Activated B cell treated with CpG ODN at 0.5 μM for 24 hours (primary cell): ENCODE measurements around the gene NCKAP1. TPM values are rescaled to one million over a fixed set of nuclear protein-coding genes. Genes with fewer than 3 reads are reported as not detected.

Experiments used
- ATAC-seq: fragments of 200-7000 bp; cut with Tn5 transposase; one replicate; pipeline ENCODE4 v1.10.0; 2021; ENCODE audit warnings: low read depth, mild to moderate bottlenecking, moderate library complexity
- CTCF ChIA-PET: fragments of 350-600 bp; sonication (Branson Sonifier 250); formaldehyde crosslinking; loops from one replicate; lab custom pipeline; 2021; ENCODE audit warnings: antibody characterized with exemption; lab: Charles Lee
- POLR2A ChIA-PET: fragments of 350-600 bp; sonication (Branson Sonifier 250); formaldehyde crosslinking; loops from one replicate; lab custom pipeline; 2021; ENCODE audit warnings: antibody characterized with exemption; lab: Charles Lee
- DNase-seq: peaks from one replicate; pipeline ENCODE4 v3.0.0; 2022
- H3K27ac Mint-ChIP-seq: one replicate; pipeline ENCODE4 v1.8.0; 2020; ENCODE audit warnings: mixed read lengths
- H3K27me3 Mint-ChIP-seq: one replicate; pipeline ENCODE4 v1.8.0; 2021; ENCODE audit warnings: mixed read lengths
- H3K36me3 Mint-ChIP-seq: one replicate; pipeline ENCODE4 v1.8.0; 2021; ENCODE audit warnings: low read depth, mixed read lengths
- H3K4me1 Mint-ChIP-seq: one replicate; pipeline ENCODE4 v1.8.0; 2021; ENCODE audit warnings: mixed read lengths
- H3K4me3 Mint-ChIP-seq: one replicate; pipeline ENCODE4 v1.8.0; 2020; ENCODE audit warnings: mild to moderate bottlenecking, mixed read lengths
- H3K9me3 Mint-ChIP-seq: one replicate; pipeline ENCODE4 v1.8.0; 2020; ENCODE audit warnings: mixed read lengths
- intact Hi-C: fragments of 100-400 bp; cut with micrococcal nuclease; formaldehyde crosslinking; loops from one replicate; pipeline ENCODE4 v1.15.1; 2024
- total RNA-seq: library from RNA; stranded (reverse); gene quantifications from 2 replicates; pipeline ENCODE4 v1.2.3, GENCODE V29; 2022
- TF ChIP-seq, protein P1 (sequence below): fragments of 200-600 bp; IDR thresholded peaks from one replicate; pipeline ENCODE4 v1.8.0; 2022; ENCODE audit warnings: antibody characterized with exemption, mild to moderate bottlenecking

The NCKAP1 gene, protein sequence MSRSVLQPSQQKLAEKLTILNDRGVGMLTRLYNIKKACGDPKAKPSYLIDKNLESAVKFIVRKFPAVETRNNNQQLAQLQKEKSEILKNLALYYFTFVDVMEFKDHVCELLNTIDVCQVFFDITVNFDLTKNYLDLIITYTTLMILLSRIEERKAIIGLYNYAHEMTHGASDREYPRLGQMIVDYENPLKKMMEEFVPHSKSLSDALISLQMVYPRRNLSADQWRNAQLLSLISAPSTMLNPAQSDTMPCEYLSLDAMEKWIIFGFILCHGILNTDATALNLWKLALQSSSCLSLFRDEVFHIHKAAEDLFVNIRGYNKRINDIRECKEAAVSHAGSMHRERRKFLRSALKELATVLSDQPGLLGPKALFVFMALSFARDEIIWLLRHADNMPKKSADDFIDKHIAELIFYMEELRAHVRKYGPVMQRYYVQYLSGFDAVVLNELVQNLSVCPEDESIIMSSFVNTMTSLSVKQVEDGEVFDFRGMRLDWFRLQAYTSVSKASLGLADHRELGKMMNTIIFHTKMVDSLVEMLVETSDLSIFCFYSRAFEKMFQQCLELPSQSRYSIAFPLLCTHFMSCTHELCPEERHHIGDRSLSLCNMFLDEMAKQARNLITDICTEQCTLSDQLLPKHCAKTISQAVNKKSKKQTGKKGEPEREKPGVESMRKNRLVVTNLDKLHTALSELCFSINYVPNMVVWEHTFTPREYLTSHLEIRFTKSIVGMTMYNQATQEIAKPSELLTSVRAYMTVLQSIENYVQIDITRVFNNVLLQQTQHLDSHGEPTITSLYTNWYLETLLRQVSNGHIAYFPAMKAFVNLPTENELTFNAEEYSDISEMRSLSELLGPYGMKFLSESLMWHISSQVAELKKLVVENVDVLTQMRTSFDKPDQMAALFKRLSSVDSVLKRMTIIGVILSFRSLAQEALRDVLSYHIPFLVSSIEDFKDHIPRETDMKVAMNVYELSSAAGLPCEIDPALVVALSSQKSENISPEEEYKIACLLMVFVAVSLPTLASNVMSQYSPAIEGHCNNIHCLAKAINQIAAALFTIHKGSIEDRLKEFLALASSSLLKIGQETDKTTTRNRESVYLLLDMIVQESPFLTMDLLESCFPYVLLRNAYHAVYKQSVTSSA
- 0.22 TPM in 1 of 2 replicates, not detected in the other for total RNA-seq

DNA sequence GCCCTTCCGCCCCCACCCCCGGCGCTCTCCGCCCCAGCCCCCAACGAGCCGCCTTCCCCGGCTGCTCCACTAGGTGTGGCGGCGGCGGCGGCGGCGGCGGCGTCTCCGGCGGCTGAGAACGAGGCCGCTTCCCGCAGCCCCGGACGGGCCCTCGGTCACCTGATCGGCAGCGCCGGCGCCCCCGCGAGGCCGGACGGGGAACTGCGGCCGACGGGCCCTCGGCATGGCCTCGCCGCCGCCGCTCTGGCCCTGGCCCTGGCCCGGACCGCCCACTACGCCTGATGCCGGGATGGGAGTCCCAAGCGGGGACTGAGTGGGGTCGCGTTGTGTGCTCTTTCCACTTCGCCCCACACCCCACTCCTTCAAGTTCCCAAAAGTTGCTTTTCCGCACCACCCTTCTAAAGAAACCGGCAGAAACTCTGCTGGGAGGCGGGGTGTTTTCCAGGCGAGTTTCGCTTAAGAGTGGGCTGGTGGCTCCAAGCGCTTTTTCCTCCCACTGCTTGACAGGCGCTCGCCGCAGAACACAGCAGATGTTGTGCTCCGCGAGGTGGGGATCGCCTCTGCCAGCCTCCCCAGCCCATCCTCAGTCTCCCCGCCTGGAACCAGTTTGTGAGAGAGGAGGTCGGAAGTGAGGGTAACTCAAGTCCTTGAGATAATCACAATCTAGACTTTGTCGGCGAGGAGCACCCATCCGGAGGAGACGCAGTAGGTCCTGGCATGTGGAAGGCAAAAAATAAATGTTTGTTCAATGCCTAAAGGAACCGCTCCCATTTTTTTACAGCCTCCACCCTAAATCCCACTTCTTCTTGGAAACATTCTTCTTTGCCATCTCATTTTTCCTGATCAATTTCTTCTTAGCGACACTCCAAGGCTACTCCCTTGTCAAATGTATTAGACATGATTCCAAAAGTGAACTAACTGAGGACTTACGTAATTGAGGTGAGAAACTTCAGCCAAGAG, at the start of gene NCKAP1:
Gene NCKAP1, minus strand, starts transcription at position 117 of the 960 bp plus-strand sequence. CDS start 358 bp downstream, outside the sequence.
- ChIA-PET POLR2A (no interaction called here), CTCF (no interaction called here)
- intact Hi-C loops = loop anchor here (5.0 to 10.0 kb wide), 4 partner anchors 1044 to 1731 kb away; partner anchors contain the start of genes ITPRID2 and NEUROD1
- Mint-ChIP-seq H3K4me1 (peaks cover 27% of the 10 kb centered on the region), H3K27ac (no peak within 1 kb of the TSS), H3K4me3 (peak within 1 kb of the TSS; percentile 55), H3K36me3 (no peaks in the 10 kb centered on the region), H3K9me3 (no peaks in the 10 kb centered on the region), H3K27me3 (peaks cover 41% of the 10 kb centered on the region)
- TF ChIP-seq, protein P1, sequence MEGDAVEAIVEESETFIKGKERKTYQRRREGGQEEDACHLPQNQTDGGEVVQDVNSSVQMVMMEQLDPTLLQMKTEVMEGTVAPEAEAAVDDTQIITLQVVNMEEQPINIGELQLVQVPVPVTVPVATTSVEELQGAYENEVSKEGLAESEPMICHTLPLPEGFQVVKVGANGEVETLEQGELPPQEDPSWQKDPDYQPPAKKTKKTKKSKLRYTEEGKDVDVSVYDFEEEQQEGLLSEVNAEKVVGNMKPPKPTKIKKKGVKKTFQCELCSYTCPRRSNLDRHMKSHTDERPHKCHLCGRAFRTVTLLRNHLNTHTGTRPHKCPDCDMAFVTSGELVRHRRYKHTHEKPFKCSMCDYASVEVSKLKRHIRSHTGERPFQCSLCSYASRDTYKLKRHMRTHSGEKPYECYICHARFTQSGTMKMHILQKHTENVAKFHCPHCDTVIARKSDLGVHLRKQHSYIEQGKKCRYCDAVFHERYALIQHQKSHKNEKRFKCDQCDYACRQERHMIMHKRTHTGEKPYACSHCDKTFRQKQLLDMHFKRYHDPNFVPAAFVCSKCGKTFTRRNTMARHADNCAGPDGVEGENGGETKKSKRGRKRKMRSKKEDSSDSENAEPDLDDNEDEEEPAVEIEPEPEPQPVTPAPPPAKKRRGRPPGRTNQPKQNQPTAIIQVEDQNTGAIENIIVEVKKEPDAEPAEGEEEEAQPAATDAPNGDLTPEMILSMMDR = no peak
- DNase-seq (peak; percentile 59), ATAC-seq (peak; percentile 70)

DNA sequence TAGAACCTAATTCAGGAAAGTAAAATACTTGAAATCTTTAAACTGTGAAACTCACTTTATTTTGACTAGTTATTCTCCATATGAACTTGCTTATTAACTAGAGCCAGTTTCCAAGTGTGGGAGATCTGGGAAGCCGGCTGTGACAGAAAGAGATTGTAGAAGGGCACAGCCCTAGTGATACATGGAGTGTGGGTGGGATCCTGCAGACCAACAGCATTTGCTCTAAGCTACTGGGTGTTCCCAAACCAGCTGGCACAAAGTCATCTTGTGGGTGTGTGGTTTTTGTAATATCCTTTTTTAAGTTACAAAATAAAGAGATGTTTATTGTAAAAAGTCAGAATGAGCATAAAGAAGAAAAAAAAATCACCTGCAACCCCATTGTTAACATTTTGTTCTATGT, 43.7 kb upstream of the NCKAP1 start:
- H3K4me3 Mint-ChIP-seq = no peak overlapping the region
- H3K27me3 Mint-ChIP-seq = peaks cover 3% of the 10 kb centered on the region
- TF ChIP-seq, protein P1 = no peak
- peaks cover 9% of the 10 kb centered on the region for H3K4me1 Mint-ChIP-seq
- no peak overlapping the region for H3K27ac Mint-ChIP-seq
- CTCF ChIA-PET = no interaction called here
- ATAC-seq = no peak
- no peak for DNase-seq
- peaks cover 4% of the 10 kb centered on the region for H3K36me3 Mint-ChIP-seq
- intact Hi-C loops = no loop called here
- POLR2A ChIA-PET = no interaction called here
- no peaks in the 10 kb centered on the region for H3K9me3 Mint-ChIP-seq

DNA sequence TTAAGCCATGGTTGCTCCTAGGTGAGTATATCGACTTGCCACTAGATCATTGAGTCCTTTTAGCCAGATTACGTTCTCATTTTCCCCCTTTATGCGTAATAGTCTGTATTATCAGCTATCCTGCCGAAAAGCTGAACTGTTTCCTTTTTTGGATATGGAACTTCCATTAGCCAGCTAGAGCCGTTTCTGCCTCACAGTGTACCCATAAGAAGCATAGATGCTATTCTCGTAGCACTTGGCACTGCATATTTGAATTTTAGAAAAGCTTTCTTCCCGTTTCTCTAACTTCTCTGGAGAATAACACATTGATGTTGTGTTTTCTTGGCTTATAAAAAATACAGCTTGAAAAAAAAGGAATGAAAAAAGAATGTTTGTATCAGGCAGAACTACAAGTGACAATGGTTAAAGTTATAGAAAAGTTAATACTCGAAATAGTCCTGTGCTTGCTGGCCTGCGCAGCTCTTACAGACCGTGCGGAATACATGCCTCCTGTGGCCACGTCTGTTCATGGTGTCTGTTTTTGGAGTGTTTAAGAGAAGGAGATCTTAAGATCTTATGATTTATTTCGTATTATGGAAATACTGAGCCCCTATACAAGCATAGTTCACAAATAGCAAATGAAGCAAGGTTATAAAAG, 41.0 kb upstream of the NCKAP1 start:
- peak overlapping the region; percentile 76 for H3K27ac Mint-ChIP-seq
- no peak for DNase-seq
- H3K36me3 Mint-ChIP-seq = peaks cover 4% of the 10 kb centered on the region
- H3K9me3 Mint-ChIP-seq = no peaks in the 10 kb centered on the region
- ChIA-PET CTCF (interaction anchor here (1.3 kb wide), 1 partner anchor 22 kb away, joined by 3 read pairs; no protein-coding TSS in a partner anchor), POLR2A (interaction anchor here (0.7 to 1.3 kb wide), 3 partner anchors 10 to 46 kb away, joined by 3 read pairs; no protein-coding TSS in a partner anchor)
- peaks cover 3% of the 10 kb centered on the region for H3K27me3 Mint-ChIP-seq
- TF ChIP-seq, protein P1 = no peak
- peaks cover 9% of the 10 kb centered on the region for H3K4me1 Mint-ChIP-seq
- H3K4me3 Mint-ChIP-seq = peak overlapping the region; percentile 93
- intact Hi-C loops = loop anchor here (5.0 kb wide), 1 partner anchor 362 kb away; the partner anchor contains the start of gene DNAJC10
- ATAC-seq = peak; percentile 9

DNA sequence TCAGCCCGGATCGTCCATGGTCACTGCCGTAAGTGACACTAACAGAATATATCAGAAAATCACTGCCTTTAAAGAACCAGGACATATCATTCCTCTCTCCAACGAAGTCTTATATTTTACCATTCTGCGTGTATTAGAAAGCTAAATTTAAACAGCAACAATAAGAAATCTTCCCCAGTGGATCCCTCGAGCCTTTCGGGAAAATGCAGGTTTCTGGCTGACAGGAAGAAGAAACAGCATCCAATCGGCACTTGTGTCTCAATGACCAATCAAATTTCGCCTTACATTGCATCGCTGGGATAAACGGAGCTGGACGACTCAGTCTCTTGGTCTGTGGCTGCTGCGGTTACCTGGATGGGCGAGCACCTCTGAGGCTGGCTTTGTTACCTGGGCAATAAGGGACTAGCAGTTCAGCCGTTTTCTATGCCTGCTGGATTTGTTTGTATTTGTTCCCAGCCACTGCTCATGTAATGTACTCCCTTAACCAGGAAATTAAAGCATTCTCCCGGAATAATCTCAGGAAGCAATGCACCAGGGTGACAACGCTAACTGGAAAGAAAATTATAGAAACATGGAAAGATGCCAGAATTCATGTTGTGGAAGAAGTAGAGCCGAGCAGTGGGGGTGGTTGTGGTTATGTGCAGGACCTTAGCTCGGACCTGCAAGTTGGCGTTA, 40.3 kb upstream of the NCKAP1 start, which contains the start of gene DUSP19:
Gene DUSP19, plus strand, starts transcription at position 284 of the 675 bp plus-strand sequence. Its CDS starts 187 bp downstream, at position 471.
- ChIA-PET POLR2A (interaction anchor here (0.7 to 1.3 kb wide), 3 partner anchors 10 to 46 kb away, joined by 3 read pairs; no protein-coding TSS in a partner anchor), CTCF (no interaction called here)
- Mint-ChIP-seq H3K9me3 (no peaks in the 10 kb centered on the region), H3K4me1 (peaks cover 9% of the 10 kb centered on the region), H3K36me3 (peaks cover 4% of the 10 kb centered on the region), H3K27me3 (peaks cover 6% of the 10 kb centered on the region), H3K27ac (peak within 1 kb of the TSS; percentile 76), H3K4me3 (peak within 1 kb of the TSS; percentile 93)
- intact Hi-C loops = loop anchor here (1.0 to 5.0 kb wide), 3 partner anchors 42 to 361 kb away; partner anchors contain the start of genes DNAJC10 and NUP35
- TF ChIP-seq, protein P1 = no peak
- DNase-seq (peak; percentile 61), ATAC-seq (peak; percentile 90)
